Measurements from ENCODE around the gene XCL1. TPM values are rescaled to one million over a fixed set of nuclear protein-coding genes. Genes with fewer than 3 reads are reported as not detected.

Gene XCL1
- total RNA-seq, 1 experiment from 2014 or later: not detected

GRCh38 chr1:168603501-168604110, 27.2 kb downstream of the XCL1 start:
- H3K4me1 ChIP-seq (ENCODE audit: insufficient read depth, low read length, poor library complexity, severe bottlenecking): no peaks in the 10 kb centered on the region
- no peaks in the 10 kb centered on the region for H3K36me3 ChIP-seq (ENCODE audit: insufficient read depth, low read length, poor library complexity, severe bottlenecking)
- BruUV-seq (replicated peaks): no TSS peak
- CTCF ChIA-PET: interaction anchor here (0.6 to 2.0 kb wide), 9 partner anchors 9 to 942 kb away, joined by 3 to 28 read pairs (median 5); partner anchors contain the start of genes BLZF1, CCDC181 and NME7
- POLR2A ChIA-PET (ENCODE audit: low non-redundant PET): no interaction called here
- H3K9me3 ChIP-seq (ENCODE audit: low read depth, low read length, poor library complexity, severe bottlenecking): no peaks in the 10 kb centered on the region
- DNase-seq (ENCODE audit: low spot score): peak; percentile 76
- no peaks in the 10 kb centered on the region for H3K27me3 ChIP-seq (replicated peaks; ENCODE audit: insufficient read depth, low read depth, low read length, poor library complexity)
- H3K4me3 ChIP-seq (ENCODE audit: low read depth, low read length, poor library complexity, severe bottlenecking): no peak overlapping the region
- TF ChIP-seq CTCF (conservative IDR thresholded peaks at IDR 0.05; ENCODE audit: low read depth, low read length): peak; percentile 79
- no peak for TF ChIP-seq EZH2 (IDR thresholded peaks at IDR 0.05; ENCODE audit: borderline replicate concordance, low read depth, low read length, poor library complexity, severe bottlenecking)
- H3K27ac ChIP-seq (ENCODE audit: low read depth, low read length, poor library complexity, severe bottlenecking): no peak overlapping the region
- intact Hi-C loops (cut with micrococcal nuclease; ENCODE audit: unreplicated experiment): loop anchor here (2.0 to 10.0 kb wide), 6 partner anchors 501 to 1204 kb away; partner anchors contain the start of gene ATP1B1

GRCh38 chr1:168605443-168605842, 29.0 kb downstream of the XCL1 start:
- no peaks in the 10 kb centered on the region for H3K36me3 ChIP-seq (ENCODE audit: insufficient read depth, low read length, poor library complexity, severe bottlenecking)

GRCh38 chr1:168606096-168606495, 29.7 kb downstream of the XCL1 start:
- CTCF ChIA-PET: no interaction called here
- no peaks in the 10 kb centered on the region for H3K4me1 ChIP-seq (ENCODE audit: insufficient read depth, low read length, poor library complexity, severe bottlenecking)
- H3K9me3 ChIP-seq (ENCODE audit: low read depth, low read length, poor library complexity, severe bottlenecking): no peaks in the 10 kb centered on the region
- POLR2A ChIA-PET (ENCODE audit: low non-redundant PET): no interaction called here
- TF ChIP-seq CTCF (conservative IDR thresholded peaks at IDR 0.05; ENCODE audit: low read depth, low read length) (no peak), EZH2 (IDR thresholded peaks at IDR 0.05; ENCODE audit: borderline replicate concordance, low read depth, low read length, poor library complexity, severe bottlenecking) (no peak)
- no peak for DNase-seq (ENCODE audit: low spot score)
- no peaks in the 10 kb centered on the region for H3K27me3 ChIP-seq (replicated peaks; ENCODE audit: insufficient read depth, low read depth, low read length, poor library complexity)
- no TSS peak for BruUV-seq (replicated peaks)
- intact Hi-C loops (cut with micrococcal nuclease; ENCODE audit: unreplicated experiment): loop anchor here (10.0 kb wide), 3 partner anchors 499 to 1099 kb away; partner anchors contain the start of gene ATP1B1
- H3K4me3 ChIP-seq (ENCODE audit: low read depth, low read length, poor library complexity, severe bottlenecking): no peak overlapping the region
- no peak overlapping the region for H3K27ac ChIP-seq (ENCODE audit: low read depth, low read length, poor library complexity, severe bottlenecking)
- no peaks in the 10 kb centered on the region for H3K36me3 ChIP-seq (ENCODE audit: insufficient read depth, low read length, poor library complexity, severe bottlenecking)

More at GRCh38 chr1:168605443-168605842, 29.0 kb downstream of the XCL1 start:
- no peak overlapping the region for H3K27ac ChIP-seq (ENCODE audit: low read depth, low read length, poor library complexity, severe bottlenecking)
- no peaks in the 10 kb centered on the region for H3K27me3 ChIP-seq (replicated peaks; ENCODE audit: insufficient read depth, low read depth, low read length, poor library complexity)
- TF ChIP-seq CTCF (conservative IDR thresholded peaks at IDR 0.05; ENCODE audit: low read depth, low read length) (no peak), EZH2 (IDR thresholded peaks at IDR 0.05; ENCODE audit: borderline replicate concordance, low read depth, low read length, poor library complexity, severe bottlenecking) (no peak)
- intact Hi-C loops (cut with micrococcal nuclease; ENCODE audit: unreplicated experiment): loop anchor here (10.0 kb wide), 3 partner anchors 499 to 1099 kb away; partner anchors contain the start of gene ATP1B1
- DNase-seq (ENCODE audit: low spot score): no peak
- ChIA-PET POLR2A (ENCODE audit: low non-redundant PET) (no interaction called here), CTCF (no interaction called here)
- H3K4me3 ChIP-seq (ENCODE audit: low read depth, low read length, poor library complexity, severe bottlenecking): no peak overlapping the region
- no peaks in the 10 kb centered on the region for H3K4me1 ChIP-seq (ENCODE audit: insufficient read depth, low read length, poor library complexity, severe bottlenecking)
- no TSS peak for BruUV-seq (replicated peaks)
- H3K9me3 ChIP-seq (ENCODE audit: low read depth, low read length, poor library complexity, severe bottlenecking): no peaks in the 10 kb centered on the region

Data from A673 (cell line).